Neural progenitor cell (in vitro differentiated cells): ENCODE results near the gene NAT9. TPM values are rescaled to one million over a fixed set of nuclear protein-coding genes. Genes with fewer than 3 reads are reported as not detected.

Experiments
- DNase-seq: peaks from one replicate; pipeline ENCODE4 v3.0.0-alpha.2; 2016; ENCODE audit warnings: low spot score
- H2AFZ ChIP-seq: fragments of 200-600 bp; sonication (generic); replicated peaks from 2 replicates; pipeline ENCODE4 v1.6.1; 2016; ENCODE audit warnings: antibody characterized with exemption
- H3F3A ChIP-seq: fragments of 200-600 bp; sonication (generic); 2 replicates; pipeline ENCODE4 v1.6.1; 2016; ENCODE audit warnings: antibody characterized with exemption, low read depth
- H3K27ac ChIP-seq: fragments of 200-600 bp; sonication (generic); 2 replicates; pipeline ENCODE4 v1.5.1; 2016; ENCODE audit warnings: mild to moderate bottlenecking
- H3K27me3 ChIP-seq: fragments of 200-600 bp; sonication (generic); 2 replicates; pipeline ENCODE4 v1.6.1; 2016; ENCODE audit warnings: mild to moderate bottlenecking, moderate library complexity
- H3K36me3 ChIP-seq: fragments of 200-600 bp; sonication (generic); 2 replicates; pipeline ENCODE4 v1.5.1; 2016
- H3K4me1 ChIP-seq: fragments of 200-600 bp; sonication (generic); 2 replicates; pipeline ENCODE4 v1.6.1; 2016; ENCODE audit warnings: mixed run types
- H3K4me2 ChIP-seq: fragments of 200-600 bp; sonication (generic); 2 replicates; pipeline ENCODE4 v1.6.1; 2016
- H3K4me3 ChIP-seq: fragments of 200-600 bp; sonication (generic); 2 replicates; pipeline ENCODE4 v1.5.1; 2016
- H3K79me2 ChIP-seq: fragments of 200-600 bp; sonication (generic); 2 replicates; pipeline ENCODE4 v1.6.1; 2016; ENCODE audit warnings: low read depth
- H3K9ac ChIP-seq: fragments of 200-600 bp; sonication (generic); 2 replicates; pipeline ENCODE4 v1.6.1; 2016
- H3K9me3 ChIP-seq: fragments of 200-600 bp; sonication (generic); 2 replicates; pipeline ENCODE4 v1.5.1; 2016; ENCODE audit warnings: low read depth
- H4K20me1 ChIP-seq: fragments of 200-600 bp; sonication (generic); 2 replicates; pipeline ENCODE4 v1.6.1; 2016; ENCODE audit warnings: low read depth
- H3K27ac Mint-ChIP-seq: 3 replicates; pipeline ENCODE4 v1.8.0; 2021; ENCODE audit warnings: mixed read lengths
- H3K27me3 Mint-ChIP-seq: 2 replicates; pipeline ENCODE4 v1.8.0; 2022; ENCODE audit warnings: low read depth, mild to moderate bottlenecking, inconsistent platforms, moderate library complexity, mixed read lengths; ENCODE audit not compliant: insufficient read depth
- H3K36me3 Mint-ChIP-seq: 3 replicates; pipeline ENCODE4 v1.8.0; 2021; ENCODE audit warnings: mixed read lengths
- H3K4me1 Mint-ChIP-seq: 3 replicates; pipeline ENCODE4 v1.8.0; 2021; ENCODE audit warnings: mixed read lengths
- H3K4me3 Mint-ChIP-seq: 3 replicates; pipeline ENCODE4 v1.8.0; 2021; ENCODE audit warnings: mild to moderate bottlenecking, moderate library complexity, mixed read lengths
- H3K9me3 Mint-ChIP-seq: 3 replicates; pipeline ENCODE4 v1.8.0; 2020; ENCODE audit warnings: mixed read lengths
- CTCF ChIP-seq: fragments of 200-600 bp; sonication (generic); IDR thresholded peaks from 2 replicates; pipeline ENCODE4 v1.5.1; 2017; ENCODE audit warnings: antibody characterized with exemption, mild to moderate bottlenecking
- EZH2 ChIP-seq: fragments of 200-600 bp; sonication (generic); IDR thresholded peaks from 2 replicates; pipeline ENCODE4 v1.6.1; 2017; ENCODE audit warnings: antibody characterized with exemption, mild to moderate bottlenecking, moderate library complexity
- EZH2phosphoT487 ChIP-seq: fragments of 200-600 bp; sonication (generic); IDR thresholded peaks from 2 replicates; pipeline ENCODE4 v1.6.1; 2017; ENCODE audit warnings: antibody characterized with exemption
- total RNA-seq: library from RNA; depleted of rRNA; stranded (reverse); fragments of >200 nt; gene quantifications from 2 replicates; pipeline ENCODE4 v1.2.3, GENCODE V29; 2015; ENCODE audit warnings: low replicate concordance

The NAT9 gene
- total RNA-seq, 1 donor from 2014 or later, result 75.3 TPM

GRCh38 chr17:74740173-74740572 is 36.0 kb downstream of the NAT9 start:
- no peak for DNase-seq
- Histone ChIP-seq H4K20me1 (no peaks in the 10 kb centered on the region), H3K9ac (no peak overlapping the region), H3K27me3 (peaks cover 37% of the 10 kb centered on the region), H2AFZ (no peak overlapping the region), H3K4me2 (no peak overlapping the region), H3K79me2 (no peaks in the 10 kb centered on the region), H3K36me3 (no peaks in the 10 kb centered on the region), H3K4me1 (peaks cover 12% of the 10 kb centered on the region), H3K27ac (no peak overlapping the region), H3K9me3 (no peaks in the 10 kb centered on the region), H3K4me3 (no peak overlapping the region), H3F3A (peaks cover 32% of the 10 kb centered on the region)
- Mint-ChIP-seq H3K4me3 (no peak overlapping the region), H3K27ac (no peak overlapping the region), H3K9me3 (peaks cover 2% of the 10 kb centered on the region), H3K36me3 (no peaks in the 10 kb centered on the region), H3K4me1 (peaks cover 12% of the 10 kb centered on the region), H3K27me3 (peaks cover 45% of the 10 kb centered on the region)
- TF ChIP-seq EZH2, result no peak

DNA sequence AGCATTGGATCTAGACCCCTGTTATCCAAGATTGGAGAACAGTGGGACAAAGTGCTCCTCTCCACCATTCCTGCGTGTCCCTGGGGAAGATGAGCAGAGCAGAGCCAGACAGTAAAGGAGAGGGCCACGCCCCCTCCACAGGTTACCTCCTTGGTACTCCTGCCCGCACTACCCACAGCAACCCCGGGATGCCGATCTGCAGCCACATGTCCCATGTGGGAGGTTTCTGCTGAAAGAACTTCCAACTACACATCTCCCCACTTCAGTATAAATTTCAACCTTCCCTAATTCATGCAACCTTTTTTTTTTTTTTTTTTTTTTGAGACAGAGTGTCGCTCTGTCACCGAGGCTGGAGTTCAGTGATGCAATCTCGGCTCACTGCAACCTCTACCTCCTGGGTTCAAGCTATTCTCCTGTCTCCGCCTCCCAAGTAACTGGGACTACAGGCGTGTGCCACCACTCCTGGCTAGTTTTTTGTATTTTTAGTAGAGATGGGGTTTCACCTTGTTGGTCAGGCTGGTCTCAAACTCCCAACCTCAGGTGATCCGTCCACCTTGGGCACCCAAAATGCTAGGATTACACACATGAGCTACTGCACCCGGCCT is 36.8 kb downstream of the NAT9 start:
- Histone ChIP-seq H3K4me1 (peaks cover 7% of the 10 kb centered on the region), H3K9ac (no peak overlapping the region), H3K4me3 (no peak overlapping the region), H4K20me1 (no peaks in the 10 kb centered on the region), H3K27ac (no peak overlapping the region), H3K36me3 (no peaks in the 10 kb centered on the region), H3K9me3 (no peaks in the 10 kb centered on the region), H3K4me2 (no peak overlapping the region), H2AFZ (no peak overlapping the region), H3K27me3 (peaks cover 46% of the 10 kb centered on the region), H3K79me2 (no peaks in the 10 kb centered on the region), H3F3A (peaks cover 29% of the 10 kb centered on the region)
- no peak for DNase-seq
- peaks cover 2% of the 10 kb centered on the region for H3K9me3 Mint-ChIP-seq
- peak overlapping the region; percentile 70 for H3K4me3 Mint-ChIP-seq
- H3K27ac Mint-ChIP-seq, result peak overlapping the region; percentile 17
- no peaks in the 10 kb centered on the region for H3K36me3 Mint-ChIP-seq
- peaks cover 9% of the 10 kb centered on the region for H3K4me1 Mint-ChIP-seq
- TF ChIP-seq EZH2phosphoT487, result no peak
- no peak for TF ChIP-seq CTCF
- no peak for TF ChIP-seq EZH2
- peaks cover 48% of the 10 kb centered on the region for H3K27me3 Mint-ChIP-seq

DNA sequence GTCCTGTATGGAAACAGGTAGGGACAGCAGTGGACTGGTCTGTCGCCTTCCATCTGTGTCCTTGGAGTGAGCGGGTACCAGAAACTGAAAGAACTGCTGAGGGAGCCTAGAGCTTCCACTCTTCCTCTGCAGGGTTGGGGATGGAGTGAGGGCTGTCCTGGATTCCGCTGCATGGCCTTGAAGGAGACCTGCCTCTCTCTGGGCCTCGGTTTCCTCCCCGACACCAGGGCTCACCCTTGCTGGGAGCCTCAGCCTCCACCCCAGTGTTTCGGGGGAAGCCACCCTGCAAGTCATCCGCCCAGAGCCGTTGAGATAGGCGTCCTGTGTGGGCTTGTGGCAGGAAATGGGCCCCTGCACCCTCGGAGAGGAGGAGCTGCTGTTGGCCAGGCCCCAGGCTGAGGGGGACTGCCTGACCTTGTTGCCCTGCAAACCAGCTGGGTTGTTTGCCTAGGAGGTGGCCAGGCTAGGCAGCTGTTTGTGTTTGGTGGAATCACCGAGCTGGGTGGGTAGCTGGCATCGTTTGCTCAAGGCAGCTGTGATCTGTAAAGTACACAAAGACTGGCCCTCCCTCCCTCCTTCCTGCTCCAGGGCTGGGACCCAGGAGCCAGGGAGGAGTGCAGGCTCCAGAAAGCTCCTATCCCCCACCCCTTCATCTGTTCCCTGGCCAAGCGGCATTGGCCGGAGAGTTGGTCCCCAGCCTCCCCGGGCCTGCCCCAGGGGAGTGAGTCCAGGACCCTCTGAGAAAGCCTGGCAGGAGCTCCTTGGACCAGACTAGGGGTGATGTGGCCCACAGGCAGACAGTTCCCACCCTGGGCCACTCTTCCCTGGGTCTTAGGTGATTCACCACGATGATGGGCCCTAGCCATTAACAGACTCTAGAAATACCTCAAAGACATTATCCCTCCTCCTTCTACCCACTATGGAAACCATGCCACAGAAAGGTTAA is 37.8 kb downstream of the NAT9 start:
- H2AFZ ChIP-seq, result peak overlapping the region; percentile 76
- peaks cover 2% of the 10 kb centered on the region for H3K9me3 Mint-ChIP-seq

More for the DNA sequence above, 37.8 kb downstream of the NAT9 start:
- H3K9ac ChIP-seq, result no peak overlapping the region
- peaks cover 43% of the 10 kb centered on the region for H3K27me3 Mint-ChIP-seq
- peak overlapping the region; percentile 70 for H3K4me3 Mint-ChIP-seq
- peaks cover 9% of the 10 kb centered on the region for H3K4me1 Mint-ChIP-seq
- TF ChIP-seq EZH2, result no peak
- no peak for TF ChIP-seq EZH2phosphoT487
- TF ChIP-seq CTCF, result no peak
- peak overlapping the region; percentile 70 for H3K4me2 ChIP-seq
- peaks cover 29% of the 10 kb centered on the region for H3F3A ChIP-seq
- H3K4me1 ChIP-seq, result peaks cover 7% of the 10 kb centered on the region
- no peaks in the 10 kb centered on the region for H3K9me3 ChIP-seq
- H3K4me3 ChIP-seq, result peak overlapping the region; percentile 50
- H3K27ac Mint-ChIP-seq, result peak overlapping the region; percentile 17
- H3K27me3 ChIP-seq, result peaks cover 53% of the 10 kb centered on the region
- no peaks in the 10 kb centered on the region for H3K36me3 Mint-ChIP-seq
- H3K36me3 ChIP-seq, result no peaks in the 10 kb centered on the region
- DNase-seq, result no peak
- no peaks in the 10 kb centered on the region for H3K79me2 ChIP-seq
- H3K27ac ChIP-seq, result no peak overlapping the region
- no peaks in the 10 kb centered on the region for H4K20me1 ChIP-seq
